ENCODE measurements around the gene APPBP2.

The APPBP2 gene

GRCh38 chr17:60563743-60564142 lies 37.7 kb upstream of the APPBP2 start:
- no peaks in the 10 kb centered on the region for H3K36me3 ChIP-seq (replicated peaks; ENCODE audit: low read depth, low read length)
- no peaks in the 10 kb centered on the region for H3K9me3 ChIP-seq (ENCODE audit: insufficient read depth, low read length)
- no peaks in the 10 kb centered on the region for H3K79me2 ChIP-seq (ENCODE audit: low read length)
- TF ChIP-seq EZH2phosphoT487 (IDR thresholded peaks at IDR 0.05; ENCODE audit: low read depth) (no peak), CTCF (IDR thresholded peaks at IDR 0.05; ENCODE audit: low read depth, low read length) (no peak)
- H3K27ac ChIP-seq (ENCODE audit: low read length), result no peak overlapping the region
- H3K27me3 ChIP-seq (ENCODE audit: low read depth, low read length), result no peaks in the 10 kb centered on the region
- no peak overlapping the region for H2AFZ ChIP-seq (ENCODE audit: low read depth, low read length)
- H3K4me1 ChIP-seq (ENCODE audit: low read length), result no peaks in the 10 kb centered on the region
- no peak overlapping the region for H3K4me3 ChIP-seq (ENCODE audit: low read length)
- no peak overlapping the region for H3K4me2 ChIP-seq (ENCODE audit: low read length)
- no peaks in the 10 kb centered on the region for H4K20me1 ChIP-seq (ENCODE audit: insufficient read depth, low read length)
- H3K9ac ChIP-seq (ENCODE audit: low read length), result no peak overlapping the region

- H3K9ac ChIP-seq (ENCODE audit: low read length), result no peak overlapping the region
- no peaks in the 10 kb centered on the region for H4K20me1 ChIP-seq (ENCODE audit: insufficient read depth, low read length)
- H3K27me3 ChIP-seq (ENCODE audit: low read depth, low read length), result no peaks in the 10 kb centered on the region
- peaks cover 8% of the 10 kb centered on the region; the same call in 1 of the 2 replicates for H3K9me3 ChIP-seq (ENCODE audit: insufficient read depth, low read length)
- TF ChIP-seq CTCF (IDR thresholded peaks at IDR 0.05; ENCODE audit: low read depth, low read length), result no peak
- no peak for TF ChIP-seq EZH2phosphoT487 (IDR thresholded peaks at IDR 0.05; ENCODE audit: low read depth)
- H3K79me2 ChIP-seq (ENCODE audit: low read length), result no peaks in the 10 kb centered on the region
- no peaks in the 10 kb centered on the region for H3K36me3 ChIP-seq (replicated peaks; ENCODE audit: low read depth, low read length)
- no peak overlapping the region for H3K4me2 ChIP-seq (ENCODE audit: low read length)
- H3K4me1 ChIP-seq (ENCODE audit: low read length), result no peaks in the 10 kb centered on the region
- no peak overlapping the region for H2AFZ ChIP-seq (ENCODE audit: low read depth, low read length)
- H3K4me3 ChIP-seq (ENCODE audit: low read length), result no peak overlapping the region
- no peak overlapping the region for H3K27ac ChIP-seq (ENCODE audit: low read length)
These were observed 36.4 kb upstream of the APPBP2 start for GRCh38 chr17:60562421-60562820.

GRCh38 chr17:60560860-60561257 lies 34.8 kb upstream of the APPBP2 start:
- Histone ChIP-seq H3K9ac (ENCODE audit: low read length) (no peak overlapping the region), H2AFZ (ENCODE audit: low read depth, low read length) (no peak overlapping the region), H3K36me3 (replicated peaks; ENCODE audit: low read depth, low read length) (no peaks in the 10 kb centered on the region), H4K20me1 (ENCODE audit: insufficient read depth, low read length) (no peaks in the 10 kb centered on the region), H3K79me2 (ENCODE audit: low read length) (no peaks in the 10 kb centered on the region), H3K27me3 (ENCODE audit: low read depth, low read length) (no peaks in the 10 kb centered on the region), H3K9me3 (ENCODE audit: insufficient read depth, low read length) (peaks cover 13% of the 10 kb centered on the region; the same call in 1 of the 2 replicates), H3K4me1 (ENCODE audit: low read length) (no peaks in the 10 kb centered on the region), H3K4me2 (ENCODE audit: low read length) (no peak overlapping the region), H3K4me3 (ENCODE audit: low read length) (no peak overlapping the region), H3K27ac (ENCODE audit: low read length) (no peak overlapping the region)
- TF ChIP-seq EZH2phosphoT487 (IDR thresholded peaks at IDR 0.05; ENCODE audit: low read depth) (no peak), CTCF (IDR thresholded peaks at IDR 0.05; ENCODE audit: low read depth, low read length) (no peak)

GRCh38 chr17:60559995-60560859 lies 34.2 kb upstream of the APPBP2 start:
- Histone ChIP-seq H3K9ac (ENCODE audit: low read length) (no peak overlapping the region), H3K79me2 (ENCODE audit: low read length) (no peaks in the 10 kb centered on the region), H3K36me3 (replicated peaks; ENCODE audit: low read depth, low read length) (no peaks in the 10 kb centered on the region), H4K20me1 (ENCODE audit: insufficient read depth, low read length) (no peaks in the 10 kb centered on the region), H3K4me2 (ENCODE audit: low read length) (no peak overlapping the region), H3K27ac (ENCODE audit: low read length) (no peak overlapping the region), H3K4me3 (ENCODE audit: low read length) (no peak overlapping the region), H3K9me3 (ENCODE audit: insufficient read depth, low read length) (peaks cover 13% of the 10 kb centered on the region; the same call in 1 of the 2 replicates), H3K27me3 (ENCODE audit: low read depth, low read length) (no peaks in the 10 kb centered on the region), H3K4me1 (ENCODE audit: low read length) (no peaks in the 10 kb centered on the region), H2AFZ (ENCODE audit: low read depth, low read length) (no peak overlapping the region)
- TF ChIP-seq CTCF (IDR thresholded peaks at IDR 0.05; ENCODE audit: low read depth, low read length) (no peak), EZH2phosphoT487 (IDR thresholded peaks at IDR 0.05; ENCODE audit: low read depth) (no peak)
